ENCODE measurements around the gene CCDC178. TPM values are rescaled to one million over a fixed set of nuclear protein-coding genes. Genes with fewer than 3 reads are reported as not detected.
"Not testable (repeated sequence)": the region's sequence is repeated elsewhere in the genome, so short reads cannot be mapped to it uniquely, and the experiment has no call there.

CCDC178 gene
- total RNA-seq, 1 donor from 2014 or later, result 0.69 TPM

- DNase-seq (ENCODE audit: low spot score), result no peak
Observed at GRCh38 chr18:32983721-32984120, 456.8 kb downstream of the CCDC178 start.

GRCh38 chr18:32980896-32981295 lies 459.6 kb downstream of the CCDC178 start:
- DNase-seq (ENCODE audit: low spot score), result no peak

- no peak for DNase-seq (ENCODE audit: low spot score)
Observed at GRCh38 chr18:32975501-32975900, 465.0 kb downstream of the CCDC178 start.

GRCh38 chr18:32975163-32975436 lies 465.4 kb downstream of the CCDC178 start:
- DNase-seq (ENCODE audit: low spot score), result no peak

- no peak for DNase-seq (ENCODE audit: low spot score)
Observed at GRCh38 chr18:32974421-32975162, 465.9 kb downstream of the CCDC178 start.

- no peak for DNase-seq (ENCODE audit: low spot score)
Observed at GRCh38 chr18:32968248-32968647, 472.3 kb downstream of the CCDC178 start.

GRCh38 chr18:32966141-32966540 lies 474.4 kb downstream of the CCDC178 start:
- no peak for DNase-seq (ENCODE audit: low spot score)

GRCh38 chr18:32961538-32961937 lies 479.0 kb downstream of the CCDC178 start:
- no peak for DNase-seq (ENCODE audit: low spot score)

- no peak for DNase-seq (ENCODE audit: low spot score)
Observed at GRCh38 chr18:32958746-32959145, 481.8 kb downstream of the CCDC178 start.

GRCh38 chr18:32956591-32957315 lies 483.8 kb downstream of the CCDC178 start:
- no peak for DNase-seq (ENCODE audit: low spot score)

- DNase-seq (ENCODE audit: low spot score), result not testable (repeated sequence)
Observed at GRCh38 chr18:32952318-32952717, 488.2 kb downstream of the CCDC178 start.

GRCh38 chr18:32937597-32937996 lies 502.9 kb downstream of the CCDC178 start:
- no peak for DNase-seq (ENCODE audit: low spot score)

- DNase-seq (ENCODE audit: low spot score), result no peak
Observed at GRCh38 chr18:32937066-32937465, 503.5 kb downstream of the CCDC178 start.

GRCh38 chr18:32934201-32934600 lies 506.3 kb downstream of the CCDC178 start:
- DNase-seq (ENCODE audit: low spot score), result no peak

GRCh38 chr18:32930695-32931301 lies 509.7 kb downstream of the CCDC178 start:
- no peak for DNase-seq (ENCODE audit: low spot score)

GRCh38 chr18:32929213-32929612 lies 511.3 kb downstream of the CCDC178 start:
- no peak for DNase-seq (ENCODE audit: low spot score)

GRCh38 chr18:32922951-32923430 lies 517.5 kb downstream of the CCDC178 start:
- no peak for DNase-seq (ENCODE audit: low spot score)

GRCh38 chr18:32920796-32921787 lies 519.4 kb downstream of the CCDC178 start:
- no peak for DNase-seq (ENCODE audit: low spot score)

- DNase-seq (ENCODE audit: low spot score), result no peak
Observed at GRCh38 chr18:32919799-32920198, 520.7 kb downstream of the CCDC178 start.

- no peak for DNase-seq (ENCODE audit: low spot score)
Observed at GRCh38 chr18:32918692-32919250, 521.8 kb downstream of the CCDC178 start.

GRCh38 chr18:32915516-32915915 lies 525.0 kb downstream of the CCDC178 start:
- DNase-seq (ENCODE audit: low spot score), result no peak

Data from mucosa of gallbladder (tissue), 1 donor.